ENCODE measurements around the gene CNTLN.
"Not testable (repeated sequence)": the region's sequence is repeated elsewhere in the genome, so short reads cannot be mapped to it uniquely, and the experiment has no call there.

Gene CNTLN

DNA sequence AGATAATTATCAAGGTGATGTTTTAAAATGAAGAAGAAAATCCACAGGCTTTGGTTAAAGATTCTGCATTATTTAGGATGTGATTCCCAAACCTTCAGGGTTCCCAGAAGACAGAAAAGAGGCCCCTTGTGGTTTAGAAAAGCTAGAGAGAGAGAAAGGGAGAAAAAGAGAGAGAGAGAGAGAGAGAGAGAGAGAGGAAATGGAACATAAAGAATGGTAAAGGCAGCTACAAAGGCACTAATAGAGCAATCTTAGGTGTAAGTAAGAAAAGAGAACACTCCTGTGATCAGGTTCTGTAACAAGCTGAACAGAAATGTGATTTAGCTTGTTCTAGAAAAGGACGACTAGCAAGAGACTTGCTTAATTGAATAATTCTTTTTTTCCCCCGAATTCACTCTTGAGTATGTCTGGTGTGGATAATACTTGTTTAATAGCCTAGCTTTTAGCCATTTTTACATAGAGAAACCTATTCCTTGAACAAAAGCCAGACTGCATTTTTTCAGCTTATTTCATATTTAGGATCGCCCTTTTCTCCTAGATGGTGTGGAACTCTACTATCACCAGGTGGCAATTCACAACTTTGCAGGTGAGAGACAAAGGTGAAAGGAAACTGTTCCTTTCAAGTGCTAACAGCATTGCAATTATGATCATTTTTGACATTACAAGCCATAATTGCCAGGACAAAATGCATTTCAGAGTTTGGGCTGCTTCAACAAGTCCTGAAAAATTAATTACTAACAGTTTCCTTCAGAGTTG lies 386.4 kb downstream of the CNTLN start:
- no peak for DNase-seq

DNA sequence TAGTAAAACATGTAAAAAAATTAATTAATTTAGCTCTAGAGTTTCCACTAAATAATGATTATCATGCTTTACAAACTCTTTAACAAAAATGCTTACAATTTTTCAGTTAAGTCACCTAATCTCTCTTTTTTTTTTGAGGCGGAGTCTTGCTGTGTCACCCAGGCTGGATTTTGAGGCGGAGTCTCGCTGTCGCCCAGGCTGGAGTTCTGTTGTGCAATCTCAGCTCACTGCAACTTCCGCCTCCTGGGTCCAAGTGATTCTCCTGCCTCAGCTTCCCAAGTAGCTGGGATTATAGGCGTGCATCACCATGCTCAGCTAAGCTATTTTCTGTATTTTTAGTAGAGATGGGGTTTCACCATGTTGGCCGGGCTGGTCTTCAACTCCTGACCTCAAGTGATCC lies 391.9 kb downstream of the CNTLN start:
- not testable (repeated sequence) for DNase-seq

DNA sequence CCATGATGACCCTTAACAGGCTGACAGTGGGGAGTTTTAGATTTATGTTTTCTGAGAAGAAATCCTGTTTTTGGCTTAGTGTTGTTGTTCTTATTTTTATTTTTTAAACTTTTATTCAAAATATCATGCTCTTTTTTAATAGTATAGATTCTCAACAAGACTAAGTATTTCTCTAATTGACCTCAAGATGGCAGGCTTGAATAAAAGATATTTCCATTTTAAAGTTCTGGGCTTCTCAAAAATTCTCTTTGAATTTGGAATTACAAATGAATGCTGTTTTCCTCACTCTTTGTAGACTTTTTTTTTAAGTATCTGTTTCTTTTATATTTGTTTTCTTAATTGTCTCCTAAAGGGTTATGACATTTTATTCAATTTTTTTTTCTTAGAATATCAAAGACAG lies 394.0 kb downstream of the CNTLN start:
- DNase-seq: no peak

DNA sequence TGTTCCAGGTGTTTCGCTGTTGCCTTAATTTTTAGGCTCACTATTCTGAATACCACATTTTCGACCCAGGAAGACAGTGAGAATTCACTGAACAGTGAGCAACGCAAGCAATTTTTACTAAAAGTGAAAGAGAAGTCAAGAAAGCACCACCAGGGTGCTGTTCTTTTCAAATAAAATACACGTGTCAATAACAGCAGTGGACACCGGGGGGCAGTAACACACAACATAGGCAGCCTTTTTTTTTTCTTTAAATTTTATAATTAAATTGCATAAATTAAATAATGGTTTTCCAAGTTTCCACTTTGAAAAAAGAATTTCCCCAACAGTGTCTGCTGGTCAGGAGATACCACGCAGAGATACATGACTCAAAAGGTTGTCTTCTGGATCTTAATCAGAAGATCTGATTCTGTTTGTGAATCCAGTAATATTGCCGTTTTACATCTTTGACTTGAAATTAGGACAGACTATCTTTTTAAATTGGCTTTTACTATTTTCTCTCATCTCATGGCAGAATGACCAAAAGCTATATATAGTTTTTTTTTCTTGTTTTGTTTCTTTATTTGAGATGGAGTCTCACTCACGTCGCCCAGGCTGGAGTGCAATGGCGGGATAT lies 396.9 kb downstream of the CNTLN start:
- peak; percentile 39 for DNase-seq

DNA sequence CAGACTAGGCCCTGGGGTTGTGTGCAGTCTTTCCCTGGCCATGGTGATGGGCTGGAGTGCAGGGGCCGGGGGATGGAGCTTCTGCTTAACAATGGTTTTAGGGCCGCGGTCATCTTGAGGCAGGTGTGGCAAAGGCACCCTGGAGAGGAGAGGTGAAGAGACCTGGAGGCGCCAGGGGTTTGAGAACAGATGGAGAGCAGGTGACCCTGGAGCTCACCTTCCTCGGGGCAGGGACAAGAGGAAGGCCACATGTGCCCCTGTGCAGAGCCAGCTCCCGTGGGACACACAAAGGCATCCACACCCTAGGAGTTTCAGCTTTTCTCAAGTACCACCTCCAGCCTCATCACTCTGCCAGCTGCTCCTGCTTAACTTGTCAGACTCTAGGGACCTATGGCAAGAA lies 397.6 kb downstream of the CNTLN start:
- DNase-seq: no peak

DNA sequence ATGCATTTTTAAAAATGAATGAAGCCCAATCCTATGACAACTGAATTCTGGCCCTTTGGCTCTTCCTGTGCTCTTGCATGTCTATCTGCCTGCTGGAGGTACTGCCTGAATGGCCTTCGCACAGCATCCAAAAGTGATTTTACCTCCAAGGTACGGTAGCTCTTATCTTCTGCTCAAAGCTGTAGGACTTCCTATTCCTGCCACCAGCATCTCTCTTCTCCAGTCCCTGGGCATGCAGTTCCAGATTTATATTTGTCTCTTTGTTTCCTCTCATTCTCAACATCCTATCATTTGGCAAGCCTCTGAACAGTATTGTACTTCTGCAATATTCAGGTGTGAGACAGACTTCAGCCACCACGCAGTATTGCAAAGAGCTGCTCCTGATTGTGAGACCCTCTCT lies 400.3 kb downstream of the CNTLN start:
- DNase-seq: no peak

DNA sequence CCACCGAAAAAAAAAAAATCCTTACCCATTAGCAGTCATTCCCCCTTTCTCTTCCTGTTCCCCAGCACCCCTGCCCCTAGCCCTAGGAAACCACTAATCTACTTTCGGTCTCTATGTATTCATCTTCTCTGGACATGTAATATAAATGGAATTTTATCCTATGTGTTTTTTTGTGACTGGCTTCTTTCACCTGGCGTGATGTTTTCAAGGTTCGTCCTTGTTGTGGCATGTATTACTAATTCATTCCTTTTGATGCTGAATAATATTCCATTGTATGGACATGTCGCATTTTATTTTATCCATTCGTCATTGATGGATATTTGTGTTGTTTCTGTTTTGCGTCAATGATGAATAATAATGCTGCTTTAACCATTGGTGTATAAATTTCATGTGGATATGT lies 401.2 kb downstream of the CNTLN start:
- DNase-seq: no peak

DNA sequence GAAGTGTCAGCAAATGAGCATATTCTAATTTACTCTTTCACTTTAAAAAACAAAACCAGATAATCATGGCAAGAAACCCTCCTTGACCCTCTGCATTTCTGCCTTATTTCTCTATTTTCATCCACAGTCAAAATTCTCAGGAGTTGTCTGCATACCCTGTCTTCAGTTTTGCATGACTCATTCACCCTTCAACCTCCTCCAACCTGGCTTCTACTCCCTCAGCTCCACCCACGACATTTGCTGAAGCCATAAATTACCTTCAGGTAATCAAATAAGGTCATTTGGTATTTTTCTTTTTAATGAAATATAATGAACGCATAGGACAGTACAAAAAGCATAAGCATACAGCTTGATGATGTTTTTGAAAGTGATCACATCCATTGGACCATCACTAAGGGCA lies 416.2 kb downstream of the CNTLN start:
- DNase-seq: no peak

All from amniotic stem cell (primary cell).